ENCODE data around the gene CTDSP1.

DNA sequence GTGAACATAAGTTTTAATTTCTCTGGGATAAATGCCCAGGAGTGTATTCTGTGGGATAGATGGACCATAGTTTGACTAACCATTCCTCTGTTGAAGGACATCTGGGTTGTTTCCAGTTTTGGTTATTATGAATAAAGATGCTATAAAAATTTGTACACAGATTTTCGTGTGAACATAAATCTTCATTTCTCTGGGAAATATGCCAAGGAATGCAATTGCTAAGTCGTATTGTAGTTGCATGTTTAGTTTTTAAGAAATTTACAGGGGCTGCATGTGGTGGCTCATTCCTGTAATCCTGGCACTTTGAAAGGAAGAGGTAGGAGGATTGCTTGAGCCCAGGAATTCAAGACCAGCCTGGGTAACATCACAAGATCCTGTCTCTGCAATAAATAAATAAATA lies 24.5 kb upstream of the CTDSP1 start:
- TF ChIP-seq CTCF (IDR thresholded peaks at IDR 0.05) (no peak), ZFX (IDR thresholded peaks at IDR 0.05; ENCODE audit: borderline replicate concordance) (no peak)

Measured in 22Rv1 (cell line).